ENCODE results near the gene TMEM150A.

DNA sequence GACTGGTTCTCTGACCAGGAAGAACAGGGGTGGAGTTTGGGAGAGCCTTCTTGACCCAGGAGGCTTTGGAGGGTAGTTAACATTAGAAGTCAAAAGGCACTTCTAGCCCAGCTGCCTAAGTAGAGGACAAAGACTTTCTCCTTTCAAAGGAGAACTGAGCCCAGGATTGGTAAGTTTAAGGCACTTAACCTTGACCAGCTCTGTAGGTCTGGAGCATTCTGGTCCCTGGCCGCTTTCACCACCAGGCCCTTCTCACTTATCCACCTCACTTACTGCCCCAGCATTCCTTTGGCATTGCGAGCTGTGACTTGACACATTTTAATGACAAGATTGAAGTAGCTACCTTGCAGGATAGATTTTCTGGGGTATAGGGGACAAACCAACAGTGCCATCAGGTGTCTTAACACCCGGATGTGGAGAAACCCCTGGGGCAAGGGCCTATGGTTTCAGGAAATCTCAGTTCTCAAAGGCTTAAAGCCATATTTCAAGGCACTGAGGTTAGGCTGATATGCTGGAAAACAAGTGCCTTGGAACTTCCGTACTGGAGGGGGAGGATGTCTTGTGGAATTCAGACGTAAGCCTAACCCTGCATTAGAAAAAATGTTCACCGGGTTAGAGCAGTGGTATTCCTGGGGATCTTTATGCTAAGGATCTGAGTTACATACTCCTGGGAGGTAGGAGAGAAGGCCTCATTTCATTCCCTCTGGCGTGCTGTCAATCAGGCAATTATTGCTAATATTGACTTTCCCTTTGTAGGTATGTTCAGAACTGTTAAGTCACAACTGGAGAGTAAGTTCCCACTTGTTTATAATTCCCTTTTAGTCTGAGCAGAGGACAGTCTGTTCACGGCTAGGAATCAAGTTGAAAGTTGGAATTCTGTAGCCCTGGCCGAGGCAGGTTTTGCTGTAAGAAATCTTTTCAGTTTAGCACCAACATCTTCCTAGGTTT is 5.0 kb upstream of the TMEM150A start:
- TF ChIP-seq, protein P1, sequence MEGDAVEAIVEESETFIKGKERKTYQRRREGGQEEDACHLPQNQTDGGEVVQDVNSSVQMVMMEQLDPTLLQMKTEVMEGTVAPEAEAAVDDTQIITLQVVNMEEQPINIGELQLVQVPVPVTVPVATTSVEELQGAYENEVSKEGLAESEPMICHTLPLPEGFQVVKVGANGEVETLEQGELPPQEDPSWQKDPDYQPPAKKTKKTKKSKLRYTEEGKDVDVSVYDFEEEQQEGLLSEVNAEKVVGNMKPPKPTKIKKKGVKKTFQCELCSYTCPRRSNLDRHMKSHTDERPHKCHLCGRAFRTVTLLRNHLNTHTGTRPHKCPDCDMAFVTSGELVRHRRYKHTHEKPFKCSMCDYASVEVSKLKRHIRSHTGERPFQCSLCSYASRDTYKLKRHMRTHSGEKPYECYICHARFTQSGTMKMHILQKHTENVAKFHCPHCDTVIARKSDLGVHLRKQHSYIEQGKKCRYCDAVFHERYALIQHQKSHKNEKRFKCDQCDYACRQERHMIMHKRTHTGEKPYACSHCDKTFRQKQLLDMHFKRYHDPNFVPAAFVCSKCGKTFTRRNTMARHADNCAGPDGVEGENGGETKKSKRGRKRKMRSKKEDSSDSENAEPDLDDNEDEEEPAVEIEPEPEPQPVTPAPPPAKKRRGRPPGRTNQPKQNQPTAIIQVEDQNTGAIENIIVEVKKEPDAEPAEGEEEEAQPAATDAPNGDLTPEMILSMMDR (IDR thresholded peaks at IDR 0.05; ENCODE audit: low read length), result no peak
- no peak for TF ChIP-seq EZH2 (IDR thresholded peaks at IDR 0.05; ENCODE audit: borderline replicate concordance, low read length)

Data from OCI-LY1 (cell line).